A549 (cell line): ENCODE results near the gene ZNF445. TPM values are rescaled to one million over a fixed set of nuclear protein-coding genes. Genes with fewer than 3 reads are reported as not detected.

Experiments
- ATAC-seq, 2 experiments: fragments of 200-7000 bp in 1 of 2; fragments of >200 bp in 1 of 2; cut with Nextera tagmentation in 1 of 2; cut with Tn5 transposase in 1 of 2; 3 replicates each; pipeline versions ENCODE4 v1.8.0 to v1.9.1; 2018 to 2020; ENCODE audit warnings: mild to moderate bottlenecking in 1 of 2, moderate library complexity in 1 of 2
- CTCF ChIA-PET: fragments of 300-600 bp; sonication (Branson Sonifier 250); formaldehyde crosslinking; extraction: SDS; loops from one replicate; lab custom pipeline; 2021; ENCODE audit warnings: antibody characterized with exemption, inconsistent platforms; lab: Yijun Ruan, JAX
- POLR2A ChIA-PET: fragments of 350-600 bp; formaldehyde crosslinking; extraction: SDS; loops from one replicate; lab custom pipeline; 2021; ENCODE audit warnings: antibody characterized with exemption, inconsistent platforms; lab: Yijun Ruan, JAX
- DNase-seq, 2 experiments: peaks; one replicate each; pipeline versions ENCODE4 v3.0.0 to v3.0.0-alpha.2; 2011 to 2016; ENCODE audit warnings: low read depth in 1 of 2, low spot score in 1 of 2
- FAIRE-seq: peaks from 2 replicates; lab custom pipeline; 2011; peaks lifted over from hg19 to GRCh38; lab: Jason Lieb, UNC
- H3K27ac ChIP-seq, 2 experiments: fragments of >200 bp; sonication (Bioruptor Twin); formaldehyde crosslinking; 3 replicates each; pipeline ENCODE4 v1.5.1; 2016 to 2017
- H3K4me1 ChIP-seq: fragments of >200 bp; sonication (Bioruptor Twin); formaldehyde crosslinking; 3 replicates; pipeline ENCODE4 v1.6.1; 2016
- H3K4me2 ChIP-seq: fragments of >200 bp; sonication (Bioruptor Twin); formaldehyde crosslinking; 3 replicates; pipeline ENCODE4 v1.6.1; 2016
- H3K4me3 ChIP-seq: fragments of >200 bp; sonication (Bioruptor Twin); formaldehyde crosslinking; 3 replicates; pipeline ENCODE4 v1.5.1; 2016
- H3K9me3 ChIP-seq: fragments of >200 bp; sonication (Bioruptor Twin); formaldehyde crosslinking; 3 replicates; pipeline ENCODE4 v1.6.1; 2016
- BCL3 ChIP-seq: fragments of >200 bp; sonication (Bioruptor Twin); formaldehyde crosslinking; IDR thresholded peaks from 3 replicates; pipeline ENCODE4 v1.6.1; 2016
- CBX2 ChIP-seq: fragments of 200-600 bp; sonication (generic); IDR thresholded peaks from 2 replicates; pipeline ENCODE4 v1.6.1; 2016; ENCODE audit warnings: low read depth, mild to moderate bottlenecking, borderline replicate concordance
- CHD2 ChIP-seq: fragments of 150-350 bp; IDR thresholded peaks from 2 replicates; pipeline ENCODE4 v1.6.1; 2014; ENCODE audit warnings: low read length; ENCODE audit not compliant: partially characterized antibody
- CTCF ChIP-seq: fragments of >200 bp; sonication (Bioruptor Twin); formaldehyde crosslinking; IDR thresholded peaks from 3 replicates; pipeline ENCODE4 v1.5.1; 2016
- E2F6 ChIP-seq: IDR thresholded peaks from 2 replicates; pipeline ENCODE4 v1.6.1; 2012; ENCODE audit warnings: low read depth, borderline replicate concordance
- EHF ChIP-seq: fragments of 250-450 bp; sonication (Bioruptor Pico); IDR thresholded peaks from 2 replicates; pipeline ENCODE4 v1.5.0; 2020; ENCODE audit warnings: mild to moderate bottlenecking
- ESRRA ChIP-seq: fragments of 150-350 bp; IDR thresholded peaks from 2 replicates; pipeline ENCODE4 v1.6.1; 2014; ENCODE audit warnings: mild to moderate bottlenecking, low read length, borderline replicate concordance
- FOSL2 ChIP-seq, 2 experiments: fragments of 450-650 bp in 1 of 2; fragments of >200 bp in 1 of 2; sonication (Bioruptor Twin) in 1 of 2; formaldehyde crosslinking; IDR thresholded peaks; 2 replicates each; pipeline versions ENCODE4 v1.5.0 to v1.6.1; 2016 to 2020; ENCODE audit warnings: mild to moderate bottlenecking in 1 of 2, moderate library complexity in 1 of 2
- FOXS1 ChIP-seq: fragments of 250-450 bp; sonication (Bioruptor Pico); IDR thresholded peaks from 2 replicates; pipeline ENCODE4 v1.5.0; 2020; ENCODE audit warnings: mild to moderate bottlenecking, moderate library complexity
- HES2 ChIP-seq: fragments of >200 bp; sonication (Bioruptor Twin); formaldehyde crosslinking; IDR thresholded peaks from 2 replicates; pipeline ENCODE4 v1.6.1; 2016
- HEYL ChIP-seq: fragments of 250-450 bp; sonication (Bioruptor Pico); IDR thresholded peaks from 2 replicates; pipeline ENCODE4 v1.8.0; 2021; ENCODE audit warnings: mild to moderate bottlenecking, moderate library complexity
- HOXB5 ChIP-seq: fragments of 250-450 bp; sonication (Bioruptor Pico); IDR thresholded peaks from 2 replicates; pipeline ENCODE4 v1.5.0; 2020; ENCODE audit warnings: mild to moderate bottlenecking, moderate library complexity
- KDM5A ChIP-seq: fragments of 200-600 bp; sonication (generic); IDR thresholded peaks from 2 replicates; pipeline ENCODE4 v1.6.1; 2016; ENCODE audit warnings: antibody characterized with exemption, mild to moderate bottlenecking
- MAFK ChIP-seq: fragments of 450-650 bp; IDR thresholded peaks from 2 replicates; pipeline ENCODE4 v1.6.1; 2014; ENCODE audit not compliant: partially characterized antibody
- MAX ChIP-seq: IDR thresholded peaks from 2 replicates; pipeline ENCODE4 v1.6.1; 2012
- MYC ChIP-seq: IDR thresholded peaks from 2 replicates; pipeline ENCODE4 v1.6.1; 2012; ENCODE audit warnings: mild to moderate bottlenecking, inconsistent platforms, low read length, improper control_type of control experiment, borderline replicate concordance
- PBX3 ChIP-seq: IDR thresholded peaks from 2 replicates; pipeline ENCODE4 v1.6.1; 2012
- RCOR1 ChIP-seq: fragments of 150-350 bp; IDR thresholded peaks from 2 replicates; pipeline ENCODE4 v1.6.1; 2014; ENCODE audit warnings: antibody characterized with exemption, low read length, low read depth
- RNF2 ChIP-seq: fragments of 200-600 bp; sonication (generic); IDR thresholded peaks from 2 replicates; pipeline ENCODE4 v1.6.1; 2016; ENCODE audit warnings: low read depth, mild to moderate bottlenecking, antibody characterized with exemption, moderate library complexity, borderline replicate concordance
- USF2 ChIP-seq: fragments of 450-650 bp; IDR thresholded peaks from 2 replicates; pipeline ENCODE4 v1.6.1; 2014; ENCODE audit warnings: antibody characterized with exemption
- ZFP36 ChIP-seq: fragments of 450-650 bp; IDR thresholded peaks from 2 replicates; pipeline ENCODE4 v1.6.1; 2014; ENCODE audit warnings: borderline replicate concordance; ENCODE audit not compliant: partially characterized antibody
- WGBS: methylation state at CpG from one replicate; pipeline ENCODE4 v1.1.6; 2017; ENCODE audit errors: missing lambda C conversion rate; 5-methylcytosine and 5-hydroxymethylcytosine counted together
- polyA plus RNA-seq, 4 experiments: library from polyadenylated mRNA; depleted of rRNA in 3 of 4; stranded (reverse); fragments of >200 nt; fragmentation: RNase III in 1 of 4; extraction: RNeasy Plus Mini Kit Qiagen cat#74134 plus additional on column Dnase treatment in 1 of 4; gene quantifications; 2 replicates in 3 of 4; 3 replicates in 1 of 4; pipeline ENCODE4 v1.2.3, GENCODE V29; 2011 to 2017

The ZNF445 gene
- polyA plus RNA-seq, 2 of the 4 experiments (the other 2 are of a cell fraction): 3.4 to 4.0 TPM

- DNase-seq (no peak), ATAC-seq (no peak), FAIRE-seq (no peak)
- ChIA-PET POLR2A (no interaction called here), CTCF (no interaction called here)
- Histone ChIP-seq H3K9me3 (peaks cover 24% of the 10 kb centered on the region), H3K4me1 (no peaks in the 10 kb centered on the region), H3K4me2 (no peak overlapping the region), H3K27ac (no peak overlapping the region), H3K4me3 (no peak overlapping the region)
- TF ChIP-seq RCOR1: no peak
- no peak for TF ChIP-seq FOXS1 (CRISPR knock-in tag)
- no peak for TF ChIP-seq RNF2
- WGBS: 96% methylated on average over 5 of the region's 10 CpGs
Measured at GRCh38 chr3:44455318-44455717, 22.2 kb downstream of the ZNF445 start.

- WGBS: 83% methylated on average over 3 of the region's 4 CpGs
- ChIA-PET POLR2A (no interaction called here), CTCF (no interaction called here)
- DNase-seq (no peak), FAIRE-seq (no peak), ATAC-seq (no peak)
- Histone ChIP-seq H3K4me2 (no peak overlapping the region), H3K4me3 (no peak overlapping the region), H3K4me1 (no peaks in the 10 kb centered on the region), H3K9me3 (peaks cover 34% of the 10 kb centered on the region), H3K27ac (no peak overlapping the region)
- TF ChIP-seq MYC: no peak
- no peak for TF ChIP-seq KDM5A
- TF ChIP-seq HOXB5 (CRISPR knock-in tag): no peak
- no peak for TF ChIP-seq E2F6
- no peak for TF ChIP-seq HEYL (CRISPR knock-in tag)
- TF ChIP-seq FOXS1 (CRISPR knock-in tag): no peak
- TF ChIP-seq CTCF: no peak
- no peak for TF ChIP-seq HES2
- no peak for TF ChIP-seq MAX
- no peak for TF ChIP-seq EHF (CRISPR knock-in tag)
- TF ChIP-seq CBX2: no peak
- no peak for TF ChIP-seq RCOR1
- no peak for TF ChIP-seq BCL3
- TF ChIP-seq ESRRA: no peak
- TF ChIP-seq PBX3: no peak
- TF ChIP-seq MAFK: no peak
- TF ChIP-seq FOSL2 (IDR thresholded peaks at IDR 0.05): no peak
- no peak for TF ChIP-seq FOSL2 (CRISPR knock-in tag; IDR thresholded peaks at IDR 0.05)
- no peak for TF ChIP-seq CHD2
- TF ChIP-seq ZFP36: no peak
- no peak for TF ChIP-seq USF2
Measured at GRCh38 chr3:44454258-44454657, 23.2 kb downstream of the ZNF445 start.
